OCI-LY1 (cell line): Measurements from ENCODE around the gene PRSS23.

Experiments used
- H2AFZ ChIP-seq: fragments of 200-600 bp; sonication (generic), shearing (Covaris generic); 2 replicates; pipeline ENCODE4 v1.6.0; 2014; ENCODE audit warnings: antibody characterized with exemption, mild to moderate bottlenecking, low read length
- H3F3A ChIP-seq: fragments of 200-600 bp; sonication (generic), shearing (Covaris generic); 2 replicates; pipeline ENCODE4 v1.6.0; 2014; ENCODE audit warnings: mild to moderate bottlenecking, antibody characterized with exemption, low read length, moderate library complexity; ENCODE audit not compliant: insufficient read depth
- H3K27ac ChIP-seq: fragments of 200-600 bp; sonication (generic); 2 replicates; pipeline ENCODE4 v1.5.1; 2014; ENCODE audit warnings: low read length, mixed run types, mild to moderate bottlenecking, low read depth; ENCODE audit not compliant: poor library complexity, severe bottlenecking
- H3K27me3 ChIP-seq: fragments of 200-600 bp; sonication (generic); 2 replicates; pipeline ENCODE4 v1.6.0; 2014; ENCODE audit warnings: antibody characterized with exemption, mild to moderate bottlenecking, low read length, moderate library complexity; ENCODE audit not compliant: insufficient read depth
- H3K36me3 ChIP-seq: fragments of 200-600 bp; sonication (generic); 2 replicates; pipeline ENCODE4 v1.6.1; 2014; ENCODE audit warnings: mild to moderate bottlenecking, antibody characterized with exemption, low read length, moderate library complexity, mixed read lengths; ENCODE audit not compliant: insufficient read depth
- H3K4me1 ChIP-seq: fragments of 200-600 bp; sonication (generic); 2 replicates; pipeline ENCODE4 v1.5.1; 2014; ENCODE audit warnings: mild to moderate bottlenecking, low read length, moderate library complexity; ENCODE audit not compliant: insufficient read depth, severe bottlenecking
- H3K4me2 ChIP-seq: fragments of 200-600 bp; sonication (generic), shearing (Covaris generic); 2 replicates; pipeline ENCODE4 v1.6.1; 2014; ENCODE audit warnings: low read length
- H3K4me3 ChIP-seq: fragments of 200-600 bp; sonication (generic); 2 replicates; pipeline ENCODE4 v1.5.1; 2014; ENCODE audit warnings: low read length, low read depth, mild to moderate bottlenecking, mixed read lengths; ENCODE audit not compliant: poor library complexity, severe bottlenecking
- H3K79me2 ChIP-seq: fragments of 200-600 bp; shearing (Covaris generic); 2 replicates; pipeline ENCODE4 v1.6.1; 2016; ENCODE audit warnings: mixed run types, low read length, mixed read lengths; ENCODE audit not compliant: insufficient read depth
- H3K9ac ChIP-seq: fragments of 200-600 bp; sonication (generic), shearing (Covaris generic); 2 replicates; pipeline ENCODE4 v1.6.1; 2014; ENCODE audit warnings: mild to moderate bottlenecking, low read length, mixed read lengths
- H3K9me2 ChIP-seq: fragments of 200-600 bp; sonication (generic), shearing (Covaris generic); 2 replicates; pipeline ENCODE4 v1.6.1; 2014; ENCODE audit warnings: low read depth, mild to moderate bottlenecking, low read length, mixed read lengths
- H3K9me3 ChIP-seq: fragments of 200-600 bp; shearing (Covaris generic); 2 replicates; pipeline ENCODE4 v1.6.1; 2014; ENCODE audit warnings: low read length, mixed read lengths
- H4K20me1 ChIP-seq: fragments of 200-600 bp; sonication (generic), shearing (Covaris generic); 2 replicates; pipeline ENCODE4 v1.6.0; 2016; ENCODE audit warnings: mild to moderate bottlenecking, low read length; ENCODE audit not compliant: insufficient read depth
- CTCF ChIP-seq: fragments of 200-600 bp; sonication (generic), shearing (Covaris generic); IDR thresholded peaks from 2 replicates; pipeline ENCODE4 v1.5.1; 2017; ENCODE audit warnings: mild to moderate bottlenecking, antibody characterized with exemption, low read length, moderate library complexity, mixed read lengths
- EZH2 ChIP-seq: fragments of 200-600 bp; sonication (generic), shearing (Covaris generic); IDR thresholded peaks from 2 replicates; pipeline ENCODE4 v1.8.0; 2017; ENCODE audit warnings: borderline replicate concordance, mixed run types, mild to moderate bottlenecking, antibody characterized with exemption, low read length, moderate library complexity, mixed read lengths

The PRSS23 gene

DNA sequence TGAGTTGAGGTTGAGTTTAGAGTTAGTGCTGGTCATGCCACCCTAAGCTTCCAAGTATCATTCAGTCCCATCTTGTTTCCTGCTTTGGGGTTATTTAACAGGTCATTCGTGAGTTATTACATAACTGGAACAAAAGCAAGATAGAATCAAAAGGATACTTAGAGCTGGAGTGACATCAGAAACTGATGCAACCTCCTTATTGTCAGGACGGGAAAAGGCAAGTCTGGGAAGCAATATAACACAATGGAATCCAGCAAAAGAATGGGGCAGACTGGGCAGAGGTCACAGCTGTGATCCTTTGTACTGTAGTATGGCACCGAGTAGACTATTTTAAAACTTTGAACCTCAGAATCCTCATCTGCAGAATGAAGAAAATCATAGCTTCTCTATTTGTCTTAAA lies 4.4 kb upstream of the PRSS23 start:
- no peak for TF ChIP-seq EZH2
- no peak for TF ChIP-seq CTCF
- H3K27me3 ChIP-seq: no peaks in the 10 kb centered on the region
- no peak overlapping the region for H3K4me2 ChIP-seq
- no peak overlapping the region for H3K27ac ChIP-seq
- H3K9ac ChIP-seq: no peak overlapping the region
- no peak overlapping the region for H2AFZ ChIP-seq
- no peaks in the 10 kb centered on the region for H3K9me2 ChIP-seq
- no peaks in the 10 kb centered on the region for H4K20me1 ChIP-seq
- no peaks in the 10 kb centered on the region for H3K36me3 ChIP-seq
- no peaks in the 10 kb centered on the region for H3K79me2 ChIP-seq
- no peak overlapping the region for H3K4me3 ChIP-seq
- H3K4me1 ChIP-seq: no peaks in the 10 kb centered on the region
- H3F3A ChIP-seq: no peaks in the 10 kb centered on the region
- no peaks in the 10 kb centered on the region for H3K9me3 ChIP-seq

- H3K36me3 ChIP-seq: no peaks in the 10 kb centered on the region
- H3K27ac ChIP-seq: no peak overlapping the region
- no peak overlapping the region for H2AFZ ChIP-seq
- no peaks in the 10 kb centered on the region for H3K9me3 ChIP-seq
- H3K9me2 ChIP-seq: no peaks in the 10 kb centered on the region
- H3K4me3 ChIP-seq: no peak overlapping the region
- TF ChIP-seq CTCF (no peak), EZH2 (no peak)
- H3K27me3 ChIP-seq: no peaks in the 10 kb centered on the region
- no peaks in the 10 kb centered on the region for H3K4me1 ChIP-seq
- H3K4me2 ChIP-seq: no peak overlapping the region
- no peaks in the 10 kb centered on the region for H4K20me1 ChIP-seq
- no peaks in the 10 kb centered on the region for H3F3A ChIP-seq
- no peaks in the 10 kb centered on the region for H3K79me2 ChIP-seq
- H3K9ac ChIP-seq: no peak overlapping the region
Measured at GRCh38 chr11:86797133-86797532, 3.2 kb upstream of the PRSS23 start.

- H3F3A ChIP-seq: no peaks in the 10 kb centered on the region
- H3K79me2 ChIP-seq: no peaks in the 10 kb centered on the region
- H2AFZ ChIP-seq: no peak overlapping the region
- H3K4me1 ChIP-seq: no peaks in the 10 kb centered on the region
- H3K9me2 ChIP-seq: no peaks in the 10 kb centered on the region
- no peak overlapping the region for H3K4me2 ChIP-seq
- TF ChIP-seq EZH2 (no peak), CTCF (no peak)
- H4K20me1 ChIP-seq: no peaks in the 10 kb centered on the region
- H3K4me3 ChIP-seq: no peak overlapping the region
- H3K9me3 ChIP-seq: no peaks in the 10 kb centered on the region
- no peaks in the 10 kb centered on the region for H3K27me3 ChIP-seq
- H3K9ac ChIP-seq: no peak overlapping the region
- H3K36me3 ChIP-seq: no peaks in the 10 kb centered on the region
- H3K27ac ChIP-seq: no peak overlapping the region
Measured at GRCh38 chr11:86798988-86799387, 1.4 kb upstream of the PRSS23 start.
